HCT116 (cell line): ENCODE results near the gene RRP12.

Experiments used
- CTCF ChIP-seq, 3 experiments: fragments of 200-600 bp in 1 of 3; sonication (generic) in 1 of 3; IDR thresholded peaks in 2 of 3; conservative IDR thresholded peaks in 1 of 3; 2 replicates each; pipeline ENCODE4 v1.5.1; 2012 to 2017; ENCODE audit warnings: low read depth in 2 of 3, low read length in 2 of 3, antibody characterized with exemption in 1 of 3, borderline replicate concordance in 1 of 3, control low read depth in 1 of 3, mild to moderate bottlenecking in 1 of 3, mixed read lengths in 1 of 3, mixed run types in 1 of 3, moderate library complexity in 1 of 3; ENCODE audit not compliant: insufficient read depth in 1 of 3
- EZH2 ChIP-seq: fragments of 200-600 bp; sonication (generic); IDR thresholded peaks from 2 replicates; pipeline ENCODE4 v1.6.1; 2017; ENCODE audit warnings: antibody characterized with exemption, mixed run types
- EZH2phosphoT487 ChIP-seq: fragments of 200-600 bp; IDR thresholded peaks from 2 replicates; pipeline ENCODE4 v1.6.1; 2018; ENCODE audit warnings: antibody characterized with exemption, borderline replicate concordance
- FOSL1 ChIP-seq: IDR thresholded peaks from 2 replicates; pipeline ENCODE4 v1.6.1; 2012; ENCODE audit warnings: low read depth
- JUND ChIP-seq: IDR thresholded peaks from 2 replicates; pipeline ENCODE4 v1.6.1; 2012
- POLR2A ChIP-seq: IDR thresholded peaks from 2 replicates; pipeline ENCODE4 v1.7.0; 2011; ENCODE audit warnings: borderline replicate concordance; ENCODE audit not compliant: insufficient read depth, insufficient read length; ENCODE audit errors: extremely low read depth
- YY1 ChIP-seq: IDR thresholded peaks from 2 replicates; pipeline ENCODE4 v1.6.1; 2011; ENCODE audit warnings: low read length, low read depth, moderate library complexity, mild to moderate bottlenecking; ENCODE audit not compliant: insufficient replicate concordance; ENCODE audit errors: extremely low read depth
- TF ChIP-seq, protein P1 (sequence below): IDR thresholded peaks from 2 replicates; pipeline ENCODE4 v1.6.1; 2012; ENCODE audit warnings: low read depth
- TF ChIP-seq, protein P2 (sequence below): IDR thresholded peaks from 2 replicates; pipeline ENCODE4 v1.6.1; 2012

- TF ChIP-seq CTCF (IDR thresholded peaks at IDR 0.05 in 2 of 3, conservative IDR thresholded peaks at IDR 0.05 in 1 of 3; ENCODE audit: borderline replicate concordance in 1 of 3, insufficient read depth in 1 of 3, low read depth in 2 of 3, low read length in 2 of 3) (no peak), EZH2phosphoT487 (no peak), FOSL1 (no peak), EZH2 (no peak), JUND (no peak), YY1 (no peak), POLR2A (no peak)
- TF ChIP-seq, protein P1, sequence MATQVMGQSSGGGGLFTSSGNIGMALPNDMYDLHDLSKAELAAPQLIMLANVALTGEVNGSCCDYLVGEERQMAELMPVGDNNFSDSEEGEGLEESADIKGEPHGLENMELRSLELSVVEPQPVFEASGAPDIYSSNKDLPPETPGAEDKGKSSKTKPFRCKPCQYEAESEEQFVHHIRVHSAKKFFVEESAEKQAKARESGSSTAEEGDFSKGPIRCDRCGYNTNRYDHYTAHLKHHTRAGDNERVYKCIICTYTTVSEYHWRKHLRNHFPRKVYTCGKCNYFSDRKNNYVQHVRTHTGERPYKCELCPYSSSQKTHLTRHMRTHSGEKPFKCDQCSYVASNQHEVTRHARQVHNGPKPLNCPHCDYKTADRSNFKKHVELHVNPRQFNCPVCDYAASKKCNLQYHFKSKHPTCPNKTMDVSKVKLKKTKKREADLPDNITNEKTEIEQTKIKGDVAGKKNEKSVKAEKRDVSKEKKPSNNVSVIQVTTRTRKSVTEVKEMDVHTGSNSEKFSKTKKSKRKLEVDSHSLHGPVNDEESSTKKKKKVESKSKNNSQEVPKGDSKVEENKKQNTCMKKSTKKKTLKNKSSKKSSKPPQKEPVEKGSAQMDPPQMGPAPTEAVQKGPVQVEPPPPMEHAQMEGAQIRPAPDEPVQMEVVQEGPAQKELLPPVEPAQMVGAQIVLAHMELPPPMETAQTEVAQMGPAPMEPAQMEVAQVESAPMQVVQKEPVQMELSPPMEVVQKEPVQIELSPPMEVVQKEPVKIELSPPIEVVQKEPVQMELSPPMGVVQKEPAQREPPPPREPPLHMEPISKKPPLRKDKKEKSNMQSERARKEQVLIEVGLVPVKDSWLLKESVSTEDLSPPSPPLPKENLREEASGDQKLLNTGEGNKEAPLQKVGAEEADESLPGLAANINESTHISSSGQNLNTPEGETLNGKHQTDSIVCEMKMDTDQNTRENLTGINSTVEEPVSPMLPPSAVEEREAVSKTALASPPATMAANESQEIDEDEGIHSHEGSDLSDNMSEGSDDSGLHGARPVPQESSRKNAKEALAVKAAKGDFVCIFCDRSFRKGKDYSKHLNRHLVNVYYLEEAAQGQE, result no peak
- TF ChIP-seq, protein P2, sequence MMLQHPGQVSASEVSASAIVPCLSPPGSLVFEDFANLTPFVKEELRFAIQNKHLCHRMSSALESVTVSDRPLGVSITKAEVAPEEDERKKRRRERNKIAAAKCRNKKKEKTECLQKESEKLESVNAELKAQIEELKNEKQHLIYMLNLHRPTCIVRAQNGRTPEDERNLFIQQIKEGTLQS, result no peak
Observed at GRCh38 chr10:97320480-97321031, 80.6 kb downstream of the RRP12 start.
